ENCODE measurements around the gene RNF44. TPM values are rescaled to one million over a fixed set of nuclear protein-coding genes. Genes with fewer than 3 reads are reported as not detected.
A peak's percentile ranks its signal among the peaks of the same experiment; 100 is the strongest.

RNF44 gene
- total and polyA plus RNA-seq, 2 of the 13 experiments (the other 11 are each of a cell fraction or from before 2014, with no cell fraction given), result 9.2 to 16.8 TPM

DNA sequence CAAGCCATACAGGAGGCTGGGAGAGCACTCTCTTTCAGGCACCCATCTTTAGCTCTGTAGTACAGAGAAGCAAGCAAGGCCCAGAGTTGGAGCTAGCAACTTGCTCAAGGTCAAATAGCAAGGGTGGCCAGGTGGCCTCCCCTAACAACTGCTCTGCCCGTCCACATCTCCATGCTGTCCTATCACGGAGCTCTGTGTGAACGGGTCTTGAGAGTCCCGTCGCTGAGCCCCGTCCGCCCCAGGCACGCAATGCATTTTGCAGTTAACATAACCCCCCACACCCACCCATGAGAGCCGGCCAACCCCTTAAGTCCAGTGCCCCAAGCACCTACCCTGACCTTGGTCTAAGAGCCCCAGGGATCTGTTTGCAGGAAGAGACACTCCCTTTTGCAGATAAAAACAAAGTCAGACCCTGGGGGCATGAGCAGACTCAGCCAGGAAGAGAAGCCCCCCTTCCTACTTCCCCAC is 1.5 kb downstream of the RNF44 start:
- no TSS peak for BruUV-seq (replicated peaks)
- H3K4me1 ChIP-seq (ENCODE audit: insufficient read depth, low read length), result peaks cover 49% of the 10 kb centered on the region
- no peaks in the 10 kb centered on the region for H3K9me3 ChIP-seq (ENCODE audit: low read length)
- H3K79me2 ChIP-seq (ENCODE audit: insufficient read depth, low read length), result peaks cover 40% of the 10 kb centered on the region
- intact Hi-C loops (cut with micrococcal nuclease; ENCODE audit: unreplicated experiment), result no loop called here
- peak overlapping the region; percentile 95 for H3K27ac ChIP-seq (ENCODE audit: extremely low read length, insufficient read depth, low read length)
- H3K4me3 ChIP-seq (replicated peaks in 1 of 3; ENCODE audit: insufficient read depth in 1 of 3, low read depth in 2 of 3, low read length in 3 of 3), result peak overlapping the region; percentile 90 to 98 (median 97)
- peaks cover 10 to 29% of the 10 kb centered on the region in 2 experiments for H3K36me3 ChIP-seq (replicated peaks in 1 of 2; ENCODE audit: control insufficient read depth in 1 of 2, insufficient read depth in 2 of 2, low read length in 2 of 2)
- ChIA-PET CTCF (ENCODE audit: low intra/inter-chr PET ratio, low total read pairs) (no interaction called here), POLR2A (interaction anchor here (0.7 to 7.9 kb wide), 11 partner anchors 9 to 551 kb away, joined by 3 to 212 read pairs (median 3); partner anchors contain the start of genes CDHR2, FAF2, FGFR4 and KIAA1191)
- in situ Hi-C loops (cut with HindIII; ENCODE audit: extremely low pct_ligation_motif_present, low pct_unique_long_range_greater_than_20kb), result loop anchor here (5.0 to 25.0 kb wide), 2 partner anchors 118 to 827 kb away; partner anchors contain the start of genes CLTB, LMAN2 and RGS14
- H3K27me3 ChIP-seq (ENCODE audit: control insufficient read depth in 1 of 2, insufficient read depth in 2 of 2, low read length in 2 of 2), result no peaks in the 10 kb centered on the region; a peak in 1 of 5 replicates
- H4K20me1 ChIP-seq (ENCODE audit: insufficient read depth, low read length), result peaks cover 33% of the 10 kb centered on the region
- peak overlapping the region; percentile 91 for H3K9ac ChIP-seq (ENCODE audit: insufficient read depth, low read depth, low read length)
- ATAC-seq (peak; percentile 4; the same call in 2 of the 3 replicates), DNase-seq (ENCODE audit: low spot score) (peak; percentile 42), FAIRE-seq (peak; percentile 68)
- H3K4me2 ChIP-seq (ENCODE audit: low read depth, low read length), result peak overlapping the region; percentile 91
- 2% methylated on average over 7 of the region's 9 CpGs for WGBS (ENCODE audit: low lambda C conversion rate)
- H2AFZ ChIP-seq (ENCODE audit: low read length), result no peak overlapping the region
- TF ChIP-seq ZNF510 (CRISPR knock-in tag; IDR thresholded peaks at IDR 0.05; ENCODE audit: low read depth), result no peak
- TF ChIP-seq, protein P1, sequence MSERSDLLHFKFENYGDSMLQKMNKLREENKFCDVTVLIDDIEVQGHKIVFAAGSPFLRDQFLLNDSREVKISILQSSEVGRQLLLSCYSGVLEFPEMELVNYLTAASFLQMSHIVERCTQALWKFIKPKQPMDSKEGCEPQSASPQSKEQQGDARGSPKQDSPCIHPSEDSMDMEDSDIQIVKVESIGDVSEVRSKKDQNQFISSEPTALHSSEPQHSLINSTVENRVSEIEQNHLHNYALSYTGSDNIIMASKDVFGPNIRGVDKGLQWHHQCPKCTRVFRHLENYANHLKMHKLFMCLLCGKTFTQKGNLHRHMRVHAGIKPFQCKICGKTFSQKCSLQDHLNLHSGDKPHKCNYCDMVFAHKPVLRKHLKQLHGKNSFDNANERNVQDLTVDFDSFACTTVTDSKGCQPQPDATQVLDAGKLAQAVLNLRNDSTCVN (CRISPR knock-in tag; IDR thresholded peaks at IDR 0.05; ENCODE audit: borderline replicate concordance), result no peak
- TF ChIP-seq, protein P2, sequence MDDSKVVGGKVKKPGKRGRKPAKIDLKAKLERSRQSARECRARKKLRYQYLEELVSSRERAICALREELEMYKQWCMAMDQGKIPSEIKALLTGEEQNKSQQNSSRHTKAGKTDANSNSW (CRISPR knock-in tag; IDR thresholded peaks at IDR 0.05; ENCODE audit: borderline replicate concordance), result no peak
- TF ChIP-seq FOXP1 (IDR thresholded peaks at IDR 0.05), result no peak
- no peak for TF ChIP-seq FOXP1 (CRISPR knock-in tag; IDR thresholded peaks at IDR 0.05)
- no peak for TF ChIP-seq CTCF (CRISPR knock-in tag; IDR thresholded peaks at IDR 0.05)
- TF ChIP-seq ZNF256 (CRISPR knock-in tag; conservative IDR thresholded peaks at IDR 0.05), result no peak
- TF ChIP-seq ZNF143 (CRISPR knock-in tag; IDR thresholded peaks at IDR 0.05), result no peak
- TF ChIP-seq ZNF782 (CRISPR knock-in tag; IDR thresholded peaks at IDR 0.05; ENCODE audit: borderline replicate concordance), result no peak
- TF ChIP-seq ZNF136 (CRISPR knock-in tag; IDR thresholded peaks at IDR 0.05; ENCODE audit: low read depth), result no peak
- TF ChIP-seq ZNF713 (CRISPR knock-in tag; IDR thresholded peaks at IDR 0.05), result no peak
- TF ChIP-seq ZNF296 (CRISPR knock-in tag; conservative IDR thresholded peaks at IDR 0.05), result 0 out of 2 replicates have a peak, but pooled peaks have one; percentile 43
- TF ChIP-seq SALL1 (CRISPR knock-in tag; IDR thresholded peaks at IDR 0.05), result no peak
- 0 out of 2 replicates have a peak, but pooled peaks have one; percentile 7 for TF ChIP-seq ZNF761 (CRISPR knock-in tag; conservative IDR thresholded peaks at IDR 0.05)
- peak; percentile 11 for TF ChIP-seq RBM22 (optimal IDR thresholded peaks at IDR 0.05; ENCODE audit: low read length)
- TF ChIP-seq LCORL (IDR thresholded peaks at IDR 0.05), result no peak
- no peak for TF ChIP-seq LCORL (CRISPR knock-in tag; IDR thresholded peaks at IDR 0.05)
- TF ChIP-seq MAFK (conservative IDR thresholded peaks at IDR 0.05 in 1 of 2, IDR thresholded peaks at IDR 0.05 in 1 of 2; ENCODE audit: low read length in 2 of 2), result no peak
- peak; percentile 52 for TF ChIP-seq ZFX (CRISPR knock-in tag; IDR thresholded peaks at IDR 0.05; ENCODE audit: low read depth)
- no peak for TF ChIP-seq HNF4A (CRISPR knock-in tag; IDR thresholded peaks at IDR 0.05)
- TF ChIP-seq REPIN1 (CRISPR knock-in tag; IDR thresholded peaks at IDR 0.05; ENCODE audit: borderline replicate concordance, low read depth), result no peak
- no peak for TF ChIP-seq KLF13 (CRISPR knock-in tag; IDR thresholded peaks at IDR 0.05)
- no peak for TF ChIP-seq ZNF180 (CRISPR knock-in tag; IDR thresholded peaks at IDR 0.05; ENCODE audit: borderline replicate concordance, low read depth)

All from HepG2 (cell line).